Breast epithelium (tissue), 4 donors: ENCODE measurements around the gene ZNF814. TPM values are rescaled to one million over a fixed set of nuclear protein-coding genes. Genes with fewer than 3 reads are reported as not detected.
A peak's percentile ranks its signal among the peaks of the same experiment; 100 is the strongest.
"Not testable (repeated sequence)": the region's sequence is repeated elsewhere in the genome, so short reads cannot be mapped to it uniquely, and the experiment has no call there.

Experiments used
- DNase-seq, 2 donors: peaks; one replicate each; pipeline ENCODE4 v3.0.0-alpha.2; 2019; ENCODE audit warnings: low spot score in 2 of 2
- H3K27ac ChIP-seq, 2 donors: fragments of 200-600 bp; sonication (generic) in 1 of 2; one replicate each; pipeline ENCODE4 v1.5.1; 2016 to 2019; ENCODE audit warnings: mild to moderate bottlenecking in 1 of 2
- H3K27me3 ChIP-seq, 2 donors: fragments of 200-600 bp; sonication (generic) in 1 of 2; one replicate each; pipeline versions ENCODE4 v1.5.1 to v1.6.0; 2017 to 2019; ENCODE audit warnings: control low read depth in 1 of 2, mild to moderate bottlenecking in 1 of 2
- H3K36me3 ChIP-seq: fragments of 200-600 bp; one replicate; pipeline ENCODE4 v1.5.1; 2019
- H3K4me1 ChIP-seq, 2 donors: fragments of 200-600 bp; sonication (generic); one replicate each; pipeline ENCODE4 v1.5.1; 2016 to 2019; ENCODE audit warnings: control low read depth in 1 of 2
- H3K4me3 ChIP-seq, 3 donors: fragments of 200-600 bp; sonication (generic); 1 replicate in 2 of 3; 2 replicates in 1 of 3; pipeline ENCODE4 v1.5.1; 2016 to 2019; ENCODE audit warnings: mild to moderate bottlenecking in 3 of 3, moderate library complexity in 2 of 3
- H3K9me3 ChIP-seq, 2 donors: fragments of 200-600 bp; sonication (generic) in 1 of 2; one replicate each; pipeline ENCODE4 v1.5.1; 2016 to 2019; ENCODE audit warnings: control low read depth in 1 of 2
- POLR2A ChIP-seq: fragments of 450-650 bp; IDR thresholded peaks from one replicate; pipeline ENCODE4 v1.6.1; 2016; ENCODE audit warnings: antibody characterized with exemption, mild to moderate bottlenecking, moderate library complexity
- POLR2AphosphoS5 ChIP-seq, 3 donors: sonication (generic); formaldehyde crosslinking; IDR thresholded peaks; one replicate each; pipeline ENCODE4 v1.6.1; 2017; ENCODE audit warnings: antibody characterized with exemption in 3 of 3
- intact Hi-C: fragments of 100-400 bp; cut with DNase I; formaldehyde crosslinking; loops from one replicate; pipeline ENCODE4 v1.15.1; 2023; ENCODE audit warnings: low total_unique reads
- total RNA-seq, 3 donors: library from RNA; depleted of rRNA; stranded (reverse); fragments of >200 nt; gene quantifications; one replicate each; pipeline ENCODE4 v1.1.0, GENCODE V29; 2016
- TF ChIP-seq, protein P1 (sequence below), 3 donors: fragments of 450-650 bp; IDR thresholded peaks; one replicate each; pipeline ENCODE4 v1.5.1; 2016 to 2017; ENCODE audit warnings: antibody characterized with exemption in 3 of 3, mild to moderate bottlenecking in 3 of 3, moderate library complexity in 3 of 3

The ZNF814 gene
- total RNA-seq, 3 donors from 2014 or later: 4.8 to 26.1 (median 17.0) TPM

DNA sequence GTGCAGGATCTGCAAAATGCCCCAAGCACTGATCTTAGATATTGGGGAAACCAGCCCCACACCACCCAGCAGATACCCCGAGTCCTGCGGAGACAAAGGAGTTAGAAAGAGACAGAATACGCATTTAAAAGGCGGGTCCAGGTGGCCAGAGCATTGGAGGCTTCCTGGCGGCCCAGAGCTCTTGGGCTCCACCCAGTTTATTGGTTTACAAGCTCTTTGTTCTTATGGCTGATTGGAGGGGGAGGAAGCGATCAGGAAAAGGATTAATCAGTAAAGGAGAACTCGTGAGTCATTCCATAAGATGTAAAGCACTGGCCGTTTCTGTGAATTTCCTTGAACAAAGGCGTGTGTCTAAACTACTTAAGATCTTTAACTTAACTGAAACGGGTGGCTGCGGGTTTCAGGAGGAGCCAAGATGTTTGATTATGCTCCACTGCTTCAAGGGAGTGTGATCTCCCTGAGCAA lies 38.3 kb downstream of the ZNF814 start:
- Histone ChIP-seq H3K27ac (peak overlapping the region; percentile 85 to 86), H3K36me3 (no peaks in the 10 kb centered on the region), H3K4me1 (peaks cover 6 to 7% of the 10 kb centered on the region in 2 donors), H3K27me3 (no peaks in the 10 kb centered on the region), H3K9me3 (peaks cover 0 to 31% of the 10 kb centered on the region in 2 donors), H3K4me3 (peak overlapping the region; percentile 60 to 85 (median 71))
- no peak for TF ChIP-seq POLR2AphosphoS5 (IDR thresholded peaks at IDR 0.05)
- TF ChIP-seq POLR2A: no peak
- TF ChIP-seq, protein P1, sequence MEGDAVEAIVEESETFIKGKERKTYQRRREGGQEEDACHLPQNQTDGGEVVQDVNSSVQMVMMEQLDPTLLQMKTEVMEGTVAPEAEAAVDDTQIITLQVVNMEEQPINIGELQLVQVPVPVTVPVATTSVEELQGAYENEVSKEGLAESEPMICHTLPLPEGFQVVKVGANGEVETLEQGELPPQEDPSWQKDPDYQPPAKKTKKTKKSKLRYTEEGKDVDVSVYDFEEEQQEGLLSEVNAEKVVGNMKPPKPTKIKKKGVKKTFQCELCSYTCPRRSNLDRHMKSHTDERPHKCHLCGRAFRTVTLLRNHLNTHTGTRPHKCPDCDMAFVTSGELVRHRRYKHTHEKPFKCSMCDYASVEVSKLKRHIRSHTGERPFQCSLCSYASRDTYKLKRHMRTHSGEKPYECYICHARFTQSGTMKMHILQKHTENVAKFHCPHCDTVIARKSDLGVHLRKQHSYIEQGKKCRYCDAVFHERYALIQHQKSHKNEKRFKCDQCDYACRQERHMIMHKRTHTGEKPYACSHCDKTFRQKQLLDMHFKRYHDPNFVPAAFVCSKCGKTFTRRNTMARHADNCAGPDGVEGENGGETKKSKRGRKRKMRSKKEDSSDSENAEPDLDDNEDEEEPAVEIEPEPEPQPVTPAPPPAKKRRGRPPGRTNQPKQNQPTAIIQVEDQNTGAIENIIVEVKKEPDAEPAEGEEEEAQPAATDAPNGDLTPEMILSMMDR (IDR thresholded peaks at IDR 0.05): no peak
- intact Hi-C loops: no loop called here
- DNase-seq: no peak

GRCh38 chr19:57849666-57850473 lies 39.0 kb downstream of the ZNF814 start, which contains the start of gene ZNF587:
TSS of gene ZNF587 (plus strand) at chr19:57849859. CDS start at chr19:57850039, 180 bp downstream.
- Histone ChIP-seq H3K9me3 (peaks cover 0 to 24% of the 10 kb centered on the region in 2 donors), H3K27ac (peak within 1 kb of the TSS; percentile 85 to 86), H3K4me3 (peak within 1 kb of the TSS; percentile 60 to 85 (median 71))
- DNase-seq: peak; percentile 50 to 57
- intact Hi-C loops, H3K36me3 ChIP-seq, H3K4me1 ChIP-seq, H3K27me3 ChIP-seq: not testable (repeated sequence)
- peak in 2 of 3 donors; percentile 48 to 65 for TF ChIP-seq POLR2AphosphoS5 (IDR thresholded peaks at IDR 0.05)

- H3K27me3 ChIP-seq, H3K36me3 ChIP-seq, DNase-seq, intact Hi-C loops, H3K4me1 ChIP-seq: not testable (repeated sequence)
- Histone ChIP-seq H3K27ac (peak overlapping the region; percentile 85 to 86), H3K4me3 (peak overlapping the region; percentile 60 to 85 (median 71)), H3K9me3 (peaks cover 0 to 26% of the 10 kb centered on the region in 2 donors)
Observed at GRCh38 chr19:57849162-57849665, 39.6 kb downstream of the ZNF814 start.

- H3K27me3 ChIP-seq, H3K4me3 ChIP-seq, H3K36me3 ChIP-seq, DNase-seq, H3K27ac ChIP-seq, intact Hi-C loops, H3K4me1 ChIP-seq: not testable (repeated sequence)
- peaks cover 0 to 14% of the 10 kb centered on the region in 2 donors for H3K9me3 ChIP-seq
Observed at GRCh38 chr19:57847164-57847563, 41.7 kb downstream of the ZNF814 start.

GRCh38 chr19:57841122-57841763 lies 47.6 kb downstream of the ZNF814 start:
- DNase-seq: no peak
- TF ChIP-seq, protein P1 (IDR thresholded peaks at IDR 0.05): no peak
- TF ChIP-seq POLR2A (no peak), POLR2AphosphoS5 (IDR thresholded peaks at IDR 0.05) (no peak)
- Histone ChIP-seq H3K4me3 (no peak overlapping the region), H3K4me1 (no peaks in the 10 kb centered on the region), H3K9me3 (peaks cover 0 to 10% of the 10 kb centered on the region in 2 donors), H3K36me3 (no peaks in the 10 kb centered on the region), H3K27me3 (no peaks in the 10 kb centered on the region), H3K27ac (no peak overlapping the region)
- intact Hi-C loops: no loop called here

DNA sequence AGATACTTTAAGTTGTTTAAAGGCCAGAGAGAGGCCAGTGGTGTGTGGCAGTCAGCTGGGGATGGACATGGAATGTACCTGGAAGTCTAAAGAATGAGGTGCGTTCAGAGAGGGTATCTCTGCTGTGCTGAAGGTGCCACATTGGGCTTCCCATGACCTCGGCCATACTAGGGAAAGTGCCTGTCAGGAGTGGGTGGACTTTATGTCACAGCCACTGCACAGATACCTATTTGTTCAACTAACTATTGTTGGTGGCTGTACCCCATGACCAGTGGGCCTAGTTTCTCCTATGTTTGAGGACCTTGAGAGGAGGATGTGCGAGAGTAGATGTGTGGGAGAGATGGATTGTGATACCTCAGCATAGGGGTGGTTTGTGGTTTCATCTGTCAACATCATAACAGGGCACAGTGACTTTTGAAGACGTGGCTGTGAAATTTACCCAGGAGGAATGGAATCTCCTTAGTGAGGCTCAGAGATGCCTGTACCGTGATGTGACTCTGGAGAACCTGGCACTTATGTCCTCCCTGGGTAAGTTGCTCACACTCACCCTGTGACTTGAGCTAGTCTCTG lies 50.1 kb downstream of the ZNF814 start:
- intact Hi-C loops, H3K4me3 ChIP-seq, H3K27me3 ChIP-seq, H3K36me3 ChIP-seq, H3K27ac ChIP-seq, DNase-seq, H3K9me3 ChIP-seq, H3K4me1 ChIP-seq: not testable (repeated sequence)

GRCh38 chr19:57836991-57837390 lies 51.8 kb downstream of the ZNF814 start:
- H3K36me3 ChIP-seq, H3K27me3 ChIP-seq, H3K4me1 ChIP-seq, H3K4me3 ChIP-seq, DNase-seq, H3K27ac ChIP-seq, intact Hi-C loops, H3K9me3 ChIP-seq: not testable (repeated sequence)
